Skeletal muscle satellite cell (primary cell): ENCODE results near the gene EFCAB11.

ENCODE experiments used
- H3K27me3 ChIP-seq: 2 replicates; pipeline ENCODE4 v1.7.0; 2013; ENCODE audit warnings: low read length; ENCODE audit not compliant: control insufficient read depth, insufficient read depth
- H3K36me3 ChIP-seq: 2 replicates; pipeline ENCODE4 v1.7.0; 2013; ENCODE audit warnings: mild to moderate bottlenecking, control low read depth, low read length; ENCODE audit not compliant: insufficient read depth
- H3K4me1 ChIP-seq: 2 replicates; pipeline ENCODE4 v1.7.0; 2013; ENCODE audit warnings: low read length; ENCODE audit not compliant: control insufficient read depth, insufficient read depth
- H3K4me2 ChIP-seq: 2 replicates; pipeline ENCODE4 v1.7.0; 2013; ENCODE audit warnings: mild to moderate bottlenecking, low read length
- H3K4me3 ChIP-seq: 2 replicates; pipeline ENCODE4 v1.7.0; 2013; ENCODE audit warnings: low read length
- H3K9ac ChIP-seq: 2 replicates; pipeline ENCODE4 v1.7.0; 2013; ENCODE audit warnings: mild to moderate bottlenecking, low read depth, low read length, moderate library complexity
- H3K9me3 ChIP-seq: replicated peaks from 2 replicates; pipeline ENCODE4 v1.7.0; 2013; ENCODE audit warnings: mild to moderate bottlenecking, control low read depth, low read length

Gene EFCAB11

GRCh38 chr14:89807892-89808291 lies 146.6 kb downstream of the EFCAB11 start:
- H3K36me3 ChIP-seq = no peaks in the 10 kb centered on the region
- H3K9me3 ChIP-seq = no peaks in the 10 kb centered on the region

GRCh38 chr14:89807151-89807550 lies 147.4 kb downstream of the EFCAB11 start:
- Histone ChIP-seq H3K27me3 (no peaks in the 10 kb centered on the region), H3K9me3 (no peaks in the 10 kb centered on the region), H3K36me3 (no peaks in the 10 kb centered on the region), H3K4me1 (peaks cover 15% of the 10 kb centered on the region), H3K4me2 (no peak overlapping the region), H3K4me3 (no peak overlapping the region), H3K9ac (no peak overlapping the region)

More at GRCh38 chr14:89807892-89808291, 146.6 kb downstream of the EFCAB11 start:
- no peak overlapping the region for H3K9ac ChIP-seq
- no peaks in the 10 kb centered on the region for H3K27me3 ChIP-seq
- no peak overlapping the region for H3K4me2 ChIP-seq
- H3K4me1 ChIP-seq = peaks cover 17% of the 10 kb centered on the region
- no peak overlapping the region for H3K4me3 ChIP-seq

DNA sequence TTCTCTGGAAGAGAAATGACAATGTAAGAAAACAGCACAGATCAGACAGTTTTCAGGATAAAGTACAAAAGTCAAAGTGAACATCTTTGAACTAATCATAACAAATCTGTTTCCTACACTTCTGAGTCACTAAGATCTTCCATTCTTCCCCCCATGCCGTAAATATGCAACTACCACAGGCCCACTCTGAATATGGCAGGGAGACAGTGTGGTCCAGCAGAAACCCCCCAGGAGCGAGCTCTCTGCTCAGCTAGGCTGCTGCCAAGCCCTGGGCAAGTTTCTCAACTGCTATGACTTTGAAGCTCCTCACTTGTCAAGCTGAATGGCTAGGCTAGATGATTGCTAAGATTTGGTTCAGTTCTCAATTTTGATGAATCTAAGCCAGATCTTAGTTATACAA lies 148.1 kb downstream of the EFCAB11 start:
- Histone ChIP-seq H3K4me1 (peaks cover 15% of the 10 kb centered on the region), H3K4me2 (no peak overlapping the region), H3K9me3 (no peaks in the 10 kb centered on the region), H3K4me3 (no peak overlapping the region), H3K36me3 (no peaks in the 10 kb centered on the region), H3K27me3 (no peaks in the 10 kb centered on the region), H3K9ac (no peak overlapping the region)

- H3K4me1 ChIP-seq = peaks cover 20% of the 10 kb centered on the region
- H3K9me3 ChIP-seq = no peaks in the 10 kb centered on the region
- H3K4me3 ChIP-seq = no peak overlapping the region
- H3K4me2 ChIP-seq = no peak overlapping the region
- no peaks in the 10 kb centered on the region for H3K36me3 ChIP-seq
- no peak overlapping the region for H3K9ac ChIP-seq
- no peaks in the 10 kb centered on the region for H3K27me3 ChIP-seq
Measured at GRCh38 chr14:89805501-89805900, 149.0 kb downstream of the EFCAB11 start.

DNA sequence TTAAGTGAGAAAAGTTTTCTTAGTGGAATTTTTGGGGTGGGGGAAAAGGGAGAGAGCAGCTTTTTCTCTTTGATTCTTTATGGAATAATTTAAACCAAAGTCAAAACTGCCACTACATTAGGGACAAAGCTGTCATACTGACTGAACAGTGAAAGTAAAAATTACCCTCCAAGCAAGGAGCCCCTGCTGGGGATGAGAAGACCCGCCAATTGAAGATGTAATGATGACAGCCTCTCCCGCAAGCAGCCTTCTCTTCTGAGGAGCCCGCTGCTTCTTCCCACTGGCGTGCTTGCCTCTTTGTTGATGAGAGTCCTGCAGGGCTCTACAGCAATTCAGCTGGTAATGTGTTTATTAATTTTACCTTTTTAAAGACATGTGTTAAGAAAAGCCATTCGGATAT lies 151.0 kb downstream of the EFCAB11 start:
- H3K9me3 ChIP-seq = no peaks in the 10 kb centered on the region
- no peaks in the 10 kb centered on the region for H3K36me3 ChIP-seq
- no peak overlapping the region for H3K4me2 ChIP-seq
- peaks cover 20% of the 10 kb centered on the region for H3K4me1 ChIP-seq
- H3K9ac ChIP-seq = no peak overlapping the region
- no peaks in the 10 kb centered on the region for H3K27me3 ChIP-seq
- no peak overlapping the region for H3K4me3 ChIP-seq

DNA sequence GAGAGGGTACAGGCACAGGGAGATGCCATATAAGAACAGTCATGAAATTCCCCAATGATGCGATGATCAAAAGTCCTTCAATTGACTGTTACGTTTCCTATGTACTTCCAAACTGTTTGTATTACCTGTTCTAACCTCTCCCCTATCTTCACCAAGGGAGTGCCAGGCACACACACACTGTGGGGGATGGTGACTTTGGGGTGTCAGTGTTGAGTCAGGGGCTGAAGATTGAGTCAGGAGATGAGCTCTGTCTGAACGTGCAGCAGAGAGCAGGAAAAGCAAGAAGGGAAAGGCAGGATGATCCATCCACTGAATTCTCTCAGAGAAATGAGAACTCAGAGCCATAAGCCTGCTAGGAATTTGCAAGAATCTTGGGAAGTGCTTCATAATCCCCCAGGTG lies 153.4 kb downstream of the EFCAB11 start:
- H3K9me3 ChIP-seq = no peaks in the 10 kb centered on the region
- no peak overlapping the region for H3K4me3 ChIP-seq
- H3K4me1 ChIP-seq = peaks cover 15% of the 10 kb centered on the region
- H3K4me2 ChIP-seq = no peak overlapping the region
- H3K27me3 ChIP-seq = no peaks in the 10 kb centered on the region
- no peaks in the 10 kb centered on the region for H3K36me3 ChIP-seq
- H3K9ac ChIP-seq = no peak overlapping the region

- Histone ChIP-seq H3K27me3 (no peaks in the 10 kb centered on the region), H3K9me3 (no peaks in the 10 kb centered on the region), H3K4me3 (no peak overlapping the region), H3K36me3 (no peaks in the 10 kb centered on the region), H3K4me1 (peaks cover 6% of the 10 kb centered on the region), H3K4me2 (no peak overlapping the region), H3K9ac (no peak overlapping the region)
Measured at GRCh38 chr14:89798212-89798773, 156.2 kb downstream of the EFCAB11 start.

DNA sequence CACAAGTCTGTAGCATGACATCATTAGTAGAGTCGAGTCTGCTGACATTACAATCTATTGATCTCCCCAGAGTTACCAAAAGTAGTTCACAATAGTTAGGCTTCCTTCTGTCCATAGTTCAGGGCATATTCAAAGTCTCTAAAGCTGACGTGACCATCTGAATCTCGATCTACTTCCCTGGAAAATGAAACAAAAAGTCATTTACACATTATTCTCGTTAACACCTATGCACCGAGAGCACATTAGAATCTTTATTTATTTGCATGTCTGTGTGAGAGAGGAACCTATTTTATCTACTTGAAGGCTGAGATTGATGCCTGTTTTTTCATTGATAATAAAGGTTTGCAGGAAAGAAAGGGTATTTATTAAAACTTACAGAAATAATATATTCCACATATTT lies 157.4 kb downstream of the EFCAB11 start:
- Histone ChIP-seq H3K9me3 (no peaks in the 10 kb centered on the region), H3K36me3 (no peaks in the 10 kb centered on the region), H3K4me2 (no peak overlapping the region), H3K4me3 (no peak overlapping the region), H3K27me3 (no peaks in the 10 kb centered on the region), H3K4me1 (peaks cover 17% of the 10 kb centered on the region), H3K9ac (no peak overlapping the region)

DNA sequence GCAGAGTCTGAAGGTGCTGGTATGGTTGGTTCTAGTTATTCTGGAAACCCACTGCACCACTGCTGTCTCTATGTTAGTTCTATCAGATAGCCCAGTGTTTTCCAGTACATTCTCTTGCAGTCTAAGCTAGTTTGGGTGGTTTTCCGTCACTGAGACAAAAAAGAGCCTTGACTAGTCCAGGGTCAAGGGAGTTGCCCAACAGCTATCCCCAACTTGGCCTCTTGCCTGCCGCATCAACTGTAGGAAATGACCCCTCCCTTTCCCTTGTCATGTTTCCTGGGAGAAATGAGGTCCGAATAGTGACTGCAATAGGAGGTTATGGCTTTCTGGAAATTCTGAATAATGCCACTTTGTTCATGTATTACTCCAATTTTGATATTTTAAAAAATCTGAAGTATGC lies 160.4 kb downstream of the EFCAB11 start:
- H3K4me1 ChIP-seq = peaks cover 13% of the 10 kb centered on the region
- no peak overlapping the region for H3K4me2 ChIP-seq
- no peaks in the 10 kb centered on the region for H3K36me3 ChIP-seq
- H3K27me3 ChIP-seq = no peaks in the 10 kb centered on the region
- no peak overlapping the region for H3K9ac ChIP-seq
- no peak overlapping the region for H3K4me3 ChIP-seq
- no peaks in the 10 kb centered on the region for H3K9me3 ChIP-seq

- H3K9me3 ChIP-seq = no peaks in the 10 kb centered on the region
Measured at GRCh38 chr14:89793367-89793716, 161.2 kb downstream of the EFCAB11 start.

GRCh38 chr14:89792489-89793366 lies 161.8 kb downstream of the EFCAB11 start:
- H3K36me3 ChIP-seq = no peaks in the 10 kb centered on the region
- H3K9me3 ChIP-seq = no peaks in the 10 kb centered on the region
- peak overlapping the region; percentile 24 for H3K4me3 ChIP-seq
- peaks cover 14% of the 10 kb centered on the region for H3K4me1 ChIP-seq
- H3K4me2 ChIP-seq = peak overlapping the region; percentile 20
- peak overlapping the region; percentile 1 for H3K9ac ChIP-seq
- H3K27me3 ChIP-seq = no peaks in the 10 kb centered on the region

More at GRCh38 chr14:89793367-89793716, 161.2 kb downstream of the EFCAB11 start:
- no peak overlapping the region for H3K9ac ChIP-seq
- peaks cover 13% of the 10 kb centered on the region for H3K4me1 ChIP-seq
- H3K36me3 ChIP-seq = no peaks in the 10 kb centered on the region
- no peak overlapping the region for H3K4me2 ChIP-seq
- H3K27me3 ChIP-seq = no peaks in the 10 kb centered on the region
- H3K4me3 ChIP-seq = no peak overlapping the region

DNA sequence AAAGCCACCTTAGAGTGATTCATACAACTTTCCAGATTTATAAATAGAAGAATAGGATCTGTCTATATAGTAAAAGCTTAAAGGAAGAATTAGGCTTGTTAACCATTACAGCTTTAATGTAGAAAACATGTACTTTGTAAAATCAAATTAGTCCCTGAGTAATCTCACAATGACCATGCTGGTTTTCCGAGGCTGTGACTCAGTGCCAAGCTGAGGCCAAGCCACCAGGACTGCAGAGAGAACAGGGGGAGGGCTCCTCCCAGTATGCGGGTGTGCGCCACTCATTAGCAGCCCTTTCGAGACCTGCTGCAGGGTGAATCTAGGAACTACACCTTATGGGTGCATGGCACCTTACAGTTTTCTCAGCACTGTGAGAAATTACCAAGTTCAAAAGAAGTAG lies 167.0 kb downstream of the EFCAB11 start:
- no peak overlapping the region for H3K4me3 ChIP-seq
- no peak overlapping the region for H3K4me2 ChIP-seq

More for the DNA sequence above, 167.0 kb downstream of the EFCAB11 start:
- Histone ChIP-seq H3K27me3 (no peaks in the 10 kb centered on the region), H3K36me3 (no peaks in the 10 kb centered on the region), H3K9me3 (no peaks in the 10 kb centered on the region), H3K9ac (no peak overlapping the region), H3K4me1 (peaks cover 7% of the 10 kb centered on the region)
